ENCODE measurements around the gene DARS1. TPM values are rescaled to one million over a fixed set of nuclear protein-coding genes. Genes with fewer than 3 reads are reported as not detected.

The DARS1 gene
- total RNA-seq, 1 donor, result 65.5 TPM

DNA sequence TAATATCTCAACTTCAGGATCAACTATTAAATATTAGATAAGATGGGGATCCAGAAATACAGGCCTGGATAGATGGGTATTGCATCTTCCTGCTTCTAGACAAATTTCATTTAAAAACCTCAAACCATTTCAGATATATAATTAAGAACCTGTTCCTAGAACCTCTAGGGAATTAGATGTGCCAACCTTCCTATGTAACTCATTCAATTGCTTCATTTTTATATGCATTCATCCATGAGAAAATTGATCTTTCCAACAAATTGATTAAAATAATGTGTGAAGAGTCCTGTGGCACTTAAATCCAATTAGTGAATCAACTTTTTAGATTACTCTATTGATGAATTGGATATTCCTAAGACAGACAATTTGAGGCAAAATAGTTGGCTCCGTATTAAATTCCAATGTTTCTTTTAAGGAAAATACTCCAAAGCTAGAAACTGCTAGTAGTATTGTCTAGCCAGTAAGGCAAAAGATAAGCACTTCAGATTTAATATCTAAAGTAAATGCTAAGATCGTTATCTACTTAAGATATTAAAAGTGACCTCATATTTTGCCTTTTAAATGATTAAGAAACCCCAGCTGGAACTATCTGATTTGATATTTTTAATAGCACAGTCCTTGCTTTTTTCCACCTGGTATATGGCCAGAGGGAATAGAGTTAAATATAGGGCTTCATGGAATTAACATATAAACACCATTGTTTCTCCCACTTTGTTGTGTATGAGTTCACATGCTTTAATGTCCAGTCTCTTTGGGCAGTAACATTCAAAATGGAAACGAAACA is 35.8 kb downstream of the DARS1 start:
- Histone ChIP-seq H3K4me3 (ENCODE audit: low read length) (no peak overlapping the region), H3K27me3 (ENCODE audit: insufficient read depth, low read length) (no peaks in the 10 kb centered on the region), H3K9me3 (ENCODE audit: low read depth, low read length) (no peaks in the 10 kb centered on the region), H3K4me1 (ENCODE audit: insufficient read depth, low read length) (peaks cover 24% of the 10 kb centered on the region)

DNA sequence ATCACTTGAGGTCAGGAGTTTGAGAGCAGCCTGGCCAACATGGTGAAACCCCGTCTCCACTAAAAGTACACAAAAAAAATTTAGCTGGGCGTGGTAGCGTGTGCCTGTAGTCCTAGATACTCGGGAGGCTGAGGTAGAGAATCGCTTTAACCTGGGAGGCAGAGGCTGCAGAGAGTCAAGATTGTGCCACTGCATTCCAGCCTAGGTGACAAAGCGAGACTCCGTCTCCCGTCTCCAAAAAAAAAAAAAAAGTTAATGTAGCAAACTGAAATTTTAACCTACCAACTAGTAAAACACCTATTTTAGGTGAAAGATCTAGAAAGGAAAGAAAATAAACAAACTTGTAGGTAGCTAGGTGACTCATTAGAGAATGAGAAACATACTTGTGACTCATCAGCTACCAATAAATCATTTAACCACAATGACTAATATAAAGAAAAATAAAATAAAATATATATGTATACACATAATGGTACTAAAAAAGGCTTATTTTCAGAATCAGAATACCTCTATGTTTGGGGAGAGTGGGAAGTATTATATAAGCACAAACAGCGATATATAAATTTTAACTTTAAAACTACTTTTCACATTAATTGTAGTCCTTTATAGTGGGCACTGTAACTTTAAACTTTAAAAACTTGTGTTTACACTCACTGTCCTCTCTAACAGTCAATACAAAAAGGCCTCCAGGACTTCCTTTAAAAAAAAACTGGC is 36.6 kb downstream of the DARS1 start:
- Histone ChIP-seq H3K9me3 (ENCODE audit: low read depth, low read length) (no peaks in the 10 kb centered on the region), H3K4me1 (ENCODE audit: insufficient read depth, low read length) (peaks cover 18% of the 10 kb centered on the region), H3K27me3 (ENCODE audit: insufficient read depth, low read length) (no peaks in the 10 kb centered on the region), H3K4me3 (ENCODE audit: low read length) (no peak overlapping the region)

DNA sequence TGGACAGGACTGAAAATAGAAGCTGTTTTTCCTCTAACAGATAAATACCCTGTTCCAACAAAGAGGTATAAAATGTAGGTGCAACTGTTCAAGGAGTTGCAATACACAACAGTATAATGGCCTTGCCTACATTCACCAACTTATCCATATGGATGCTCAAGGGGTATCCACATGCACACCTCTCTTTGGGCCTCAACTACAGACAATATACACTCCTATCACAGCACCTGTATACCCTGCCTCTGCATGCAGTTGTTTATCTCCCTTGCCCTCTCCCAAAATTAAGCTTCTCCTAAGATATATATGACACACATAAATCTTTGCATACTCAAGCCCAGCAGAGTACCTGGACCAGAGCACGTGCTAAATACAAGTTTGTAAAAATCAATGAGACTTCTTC is 37.3 kb downstream of the DARS1 start:
- Histone ChIP-seq H3K4me3 (ENCODE audit: low read length) (no peak overlapping the region), H3K9me3 (ENCODE audit: low read depth, low read length) (no peaks in the 10 kb centered on the region), H3K4me1 (ENCODE audit: insufficient read depth, low read length) (peaks cover 13% of the 10 kb centered on the region), H3K27me3 (ENCODE audit: insufficient read depth, low read length) (no peaks in the 10 kb centered on the region)

DNA sequence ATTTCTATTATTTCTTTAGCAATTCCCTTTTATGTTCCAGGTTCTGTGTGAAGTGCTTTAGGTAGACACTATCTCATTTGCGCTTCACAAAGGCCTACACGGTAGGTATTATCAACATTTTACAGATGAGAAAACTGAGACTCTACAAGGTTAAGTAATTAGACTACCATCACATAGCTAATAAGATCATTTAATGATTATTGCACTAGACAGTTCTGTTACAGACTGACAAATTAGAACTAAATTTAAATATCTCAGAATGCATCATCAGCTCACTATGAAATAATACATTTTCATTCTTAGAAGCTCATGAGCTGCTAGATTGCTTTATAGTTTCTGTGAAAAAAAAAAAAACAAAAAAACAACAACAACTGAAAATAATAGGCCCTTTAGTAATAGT is 37.9 kb downstream of the DARS1 start:
- H3K4me3 ChIP-seq (ENCODE audit: low read length), result no peak overlapping the region

DNA sequence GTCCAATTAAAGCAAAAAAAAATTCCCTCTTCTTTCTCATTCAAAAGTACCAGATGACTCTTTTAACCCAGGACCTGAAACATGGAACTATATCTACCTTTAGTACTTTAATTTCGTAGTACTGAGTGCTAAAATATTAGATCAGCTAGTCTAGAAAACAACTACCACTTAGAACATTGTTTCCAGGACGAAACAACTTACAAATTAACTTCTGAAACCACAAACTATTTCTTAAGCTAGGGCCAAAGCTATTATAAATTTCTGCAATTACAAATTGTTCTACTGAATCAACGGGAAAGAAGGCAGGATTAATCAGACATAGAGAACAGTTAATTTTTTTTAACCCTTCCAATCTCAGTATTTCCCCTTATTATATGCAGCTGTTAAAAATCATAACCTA is 39.9 kb downstream of the DARS1 start:
- no peaks in the 10 kb centered on the region for H3K9me3 ChIP-seq (ENCODE audit: low read depth, low read length)
- no peak overlapping the region for H3K4me3 ChIP-seq (ENCODE audit: low read length)
- H3K27me3 ChIP-seq (ENCODE audit: insufficient read depth, low read length), result no peaks in the 10 kb centered on the region
- H3K4me1 ChIP-seq (ENCODE audit: insufficient read depth, low read length), result peaks cover 4% of the 10 kb centered on the region

More for the DNA sequence above, 37.9 kb downstream of the DARS1 start:
- H3K9me3 ChIP-seq (ENCODE audit: low read depth, low read length), result no peaks in the 10 kb centered on the region
- peaks cover 6% of the 10 kb centered on the region for H3K4me1 ChIP-seq (ENCODE audit: insufficient read depth, low read length)
- no peaks in the 10 kb centered on the region for H3K27me3 ChIP-seq (ENCODE audit: insufficient read depth, low read length)

DNA sequence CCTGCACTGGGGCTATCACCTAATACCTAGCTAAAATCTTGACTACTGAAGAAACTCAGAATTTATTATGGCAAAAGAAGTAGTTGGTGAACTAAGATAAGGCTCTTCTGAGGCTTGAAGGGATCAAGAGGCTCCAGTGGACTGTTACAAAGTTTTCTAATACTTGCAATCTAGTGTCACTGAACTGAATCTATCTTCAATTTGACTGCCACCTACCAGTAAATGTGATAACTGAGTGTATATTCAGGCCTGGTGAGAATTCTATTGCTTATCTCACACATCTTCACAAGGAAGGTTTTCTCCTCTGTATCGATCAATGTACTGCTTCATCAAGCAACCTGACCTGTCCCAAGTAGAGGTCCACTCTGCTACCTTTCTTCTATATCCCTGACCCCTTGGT is 40.8 kb downstream of the DARS1 start:
- H3K9me3 ChIP-seq (ENCODE audit: low read depth, low read length), result no peaks in the 10 kb centered on the region
- no peaks in the 10 kb centered on the region for H3K27me3 ChIP-seq (ENCODE audit: insufficient read depth, low read length)
- no peak overlapping the region for H3K4me3 ChIP-seq (ENCODE audit: low read length)
- H3K4me1 ChIP-seq (ENCODE audit: insufficient read depth, low read length), result peaks cover 4% of the 10 kb centered on the region

DNA sequence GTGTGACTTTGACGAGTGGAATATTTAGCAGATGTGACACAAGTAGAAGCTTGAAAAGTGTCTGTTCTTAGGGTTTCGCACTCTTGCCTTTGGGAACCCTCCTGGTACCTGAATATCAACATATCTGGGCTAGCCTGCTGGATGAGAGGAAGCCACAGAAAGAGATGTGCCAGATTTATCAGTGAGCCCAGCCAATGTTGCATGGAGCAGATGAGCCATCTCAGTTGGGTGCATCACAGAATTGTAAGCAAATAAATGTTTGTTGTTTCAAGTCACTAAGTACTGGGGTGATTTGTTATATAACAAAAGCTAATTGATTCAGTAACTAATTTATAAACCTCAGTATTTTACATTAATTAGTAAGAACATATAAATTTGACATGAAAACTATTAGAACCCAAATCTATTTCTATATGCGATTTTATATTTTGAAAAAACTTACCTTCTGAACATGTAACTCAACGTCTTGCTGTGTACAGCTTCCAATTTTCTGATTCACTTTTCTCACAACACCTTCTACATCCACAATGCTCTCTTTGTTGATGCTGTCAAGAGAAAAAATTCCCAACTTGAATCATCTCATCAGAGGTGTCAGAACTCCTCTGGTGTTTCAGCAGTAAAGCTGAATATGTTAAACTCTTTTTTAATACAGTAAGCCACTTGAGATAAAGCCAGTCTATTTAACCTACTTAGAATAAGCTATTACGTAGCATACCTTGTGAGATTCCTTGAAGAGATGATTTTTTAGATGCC is 42.3 kb downstream of the DARS1 start:
- Histone ChIP-seq H3K4me3 (ENCODE audit: low read length) (no peak overlapping the region), H3K27me3 (ENCODE audit: insufficient read depth, low read length) (no peaks in the 10 kb centered on the region), H3K9me3 (ENCODE audit: low read depth, low read length) (no peaks in the 10 kb centered on the region), H3K4me1 (ENCODE audit: insufficient read depth, low read length) (no peaks in the 10 kb centered on the region)

DNA sequence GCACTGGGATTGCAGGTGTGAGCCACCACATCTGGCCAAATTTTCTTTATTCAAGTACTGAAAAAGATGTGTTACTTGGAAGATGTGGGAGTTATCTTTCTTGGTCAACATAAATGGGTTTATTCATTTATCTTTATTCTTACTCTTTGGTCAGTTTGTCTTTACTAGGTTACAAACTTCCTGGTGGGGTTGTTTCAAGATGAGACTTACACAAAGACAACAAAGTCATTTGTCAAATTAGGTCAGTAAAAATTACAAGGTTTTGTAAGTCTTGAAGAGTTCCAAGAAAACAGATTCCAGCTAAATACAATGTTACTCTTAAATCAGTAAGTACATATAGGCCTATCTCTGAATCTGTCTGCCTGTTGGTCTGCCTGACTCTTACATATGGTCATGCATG is 48.9 kb downstream of the DARS1 start:
- Histone ChIP-seq H3K4me3 (ENCODE audit: low read length) (no peak overlapping the region), H3K27me3 (ENCODE audit: insufficient read depth, low read length) (no peaks in the 10 kb centered on the region)

DNA sequence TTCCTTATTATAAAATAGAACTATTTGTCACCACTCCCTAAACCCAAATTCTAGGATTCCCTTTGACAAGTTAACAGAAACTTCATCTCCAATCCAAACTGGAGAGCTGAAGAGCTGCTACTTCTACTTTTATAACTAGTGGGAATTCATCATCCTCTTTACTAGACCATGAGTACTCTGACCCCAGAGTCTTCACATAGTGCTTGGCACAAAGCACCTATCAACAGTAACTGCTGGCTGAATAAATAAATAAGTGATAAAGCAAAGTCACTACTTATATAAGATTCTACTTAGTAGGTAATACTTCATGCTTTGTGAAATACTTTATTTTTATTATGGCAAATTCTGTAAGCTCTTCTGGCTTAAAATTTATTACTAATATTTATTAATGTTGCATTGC is 49.5 kb downstream of the DARS1 start:
- Histone ChIP-seq H3K9me3 (ENCODE audit: low read depth, low read length) (no peaks in the 10 kb centered on the region), H3K27me3 (ENCODE audit: insufficient read depth, low read length) (no peaks in the 10 kb centered on the region), H3K4me3 (ENCODE audit: low read length) (no peak overlapping the region), H3K4me1 (ENCODE audit: insufficient read depth, low read length) (peaks cover 11% of the 10 kb centered on the region)

More for the DNA sequence above, 48.9 kb downstream of the DARS1 start:
- H3K4me1 ChIP-seq (ENCODE audit: insufficient read depth, low read length), result peaks cover 6% of the 10 kb centered on the region
- H3K9me3 ChIP-seq (ENCODE audit: low read depth, low read length), result no peaks in the 10 kb centered on the region

DNA sequence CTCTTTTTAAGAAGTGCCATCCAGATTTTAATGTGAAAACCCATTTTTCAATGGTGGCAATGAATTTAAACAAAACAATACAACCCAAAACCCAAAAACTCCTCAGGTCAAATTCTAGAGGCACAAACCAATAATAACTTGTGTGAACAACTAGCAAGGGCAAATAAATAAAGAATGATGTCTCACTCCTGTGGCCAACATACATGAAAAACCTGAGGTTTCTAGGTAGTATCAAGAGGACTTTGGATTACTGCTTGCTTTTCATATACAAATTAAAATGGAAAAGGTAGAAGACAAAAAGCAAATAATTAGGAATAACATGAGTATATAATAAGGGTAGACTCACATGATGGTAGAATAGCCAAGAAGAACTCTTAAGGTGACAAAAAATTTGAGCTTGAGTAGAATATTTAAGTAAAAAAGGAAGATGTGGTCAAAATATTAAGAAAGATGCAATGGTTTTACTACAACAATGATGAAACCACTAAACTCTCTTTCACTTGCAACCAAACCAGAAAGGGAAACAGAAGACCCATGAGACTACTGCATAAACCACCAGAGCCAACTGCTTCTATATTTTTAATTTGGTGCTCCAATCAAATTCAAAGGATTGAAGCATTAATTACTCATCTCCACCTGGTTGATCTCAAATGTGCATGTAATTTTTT is 53.5 kb downstream of the DARS1 start:
- Histone ChIP-seq H3K9me3 (ENCODE audit: low read depth, low read length) (no peaks in the 10 kb centered on the region), H3K27me3 (ENCODE audit: insufficient read depth, low read length) (no peaks in the 10 kb centered on the region), H3K4me3 (ENCODE audit: low read length) (no peak overlapping the region), H3K4me1 (ENCODE audit: insufficient read depth, low read length) (peaks cover 11% of the 10 kb centered on the region)

DNA sequence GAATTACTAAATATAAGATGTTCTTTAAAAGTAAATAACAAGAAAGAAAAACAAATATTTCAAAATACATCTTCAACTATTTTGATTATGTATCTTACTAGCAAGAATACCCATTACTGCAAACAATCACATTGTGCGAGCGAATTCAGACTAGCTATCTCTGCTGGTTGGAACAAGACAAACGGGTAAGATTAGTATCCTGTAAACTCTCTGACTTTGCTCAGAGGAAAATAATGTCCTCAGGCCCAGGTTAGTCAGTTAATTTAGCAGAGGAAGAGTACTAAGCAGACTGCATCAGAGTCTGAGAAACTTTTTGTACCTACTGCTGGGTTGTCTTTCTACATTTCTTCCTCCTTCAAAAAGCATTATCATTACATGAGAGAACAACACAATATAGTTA is 58.8 kb downstream of the DARS1 start:
- H3K27me3 ChIP-seq (ENCODE audit: insufficient read depth, low read length), result no peaks in the 10 kb centered on the region
- H3K4me1 ChIP-seq (ENCODE audit: insufficient read depth, low read length), result peaks cover 6% of the 10 kb centered on the region
- H3K4me3 ChIP-seq (ENCODE audit: low read length), result no peak overlapping the region
- H3K9me3 ChIP-seq (ENCODE audit: low read depth, low read length), result no peaks in the 10 kb centered on the region

DNA sequence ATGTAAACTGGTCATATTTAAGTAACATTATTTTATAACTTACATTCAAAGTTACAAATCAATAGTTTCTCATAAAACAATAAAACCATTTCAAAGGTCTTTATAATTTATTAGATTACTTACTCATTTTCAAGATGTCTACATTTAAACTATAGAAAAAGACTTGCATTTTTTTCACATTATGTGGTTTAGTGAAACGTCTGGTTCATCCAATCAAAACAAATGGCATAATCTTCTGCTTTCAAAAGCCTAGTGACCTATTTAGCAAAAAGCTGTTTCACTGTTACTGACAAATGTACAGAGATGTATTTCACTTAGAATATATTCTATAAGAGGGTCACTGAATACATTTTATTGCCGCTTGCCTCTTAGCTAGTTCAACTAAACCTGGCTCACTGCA is 59.9 kb downstream of the DARS1 start:
- Histone ChIP-seq H3K4me1 (ENCODE audit: insufficient read depth, low read length) (no peaks in the 10 kb centered on the region), H3K4me3 (ENCODE audit: low read length) (no peak overlapping the region), H3K27me3 (ENCODE audit: insufficient read depth, low read length) (no peaks in the 10 kb centered on the region), H3K9me3 (ENCODE audit: low read depth, low read length) (no peaks in the 10 kb centered on the region)

DNA sequence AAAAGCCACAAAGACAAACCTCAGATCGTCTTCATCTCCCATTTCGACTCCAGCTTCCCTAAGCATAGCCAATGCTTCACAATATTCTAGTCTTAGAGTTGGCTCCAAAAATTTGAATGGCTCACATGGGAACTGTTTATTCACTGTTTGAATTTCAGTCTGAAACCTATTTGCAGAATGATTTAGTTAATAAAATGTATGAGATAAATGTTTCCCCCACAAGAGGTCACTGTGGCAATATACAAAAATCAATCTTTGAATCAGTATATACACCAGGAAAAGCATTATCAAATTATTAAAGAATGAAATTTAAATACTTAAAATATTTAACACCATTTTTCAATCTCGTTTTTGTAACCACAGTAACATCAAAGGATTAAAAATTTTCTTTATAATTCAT is 69.2 kb downstream of the DARS1 start:
- H3K4me1 ChIP-seq (ENCODE audit: insufficient read depth, low read length), result no peaks in the 10 kb centered on the region
- no peak overlapping the region for H3K4me3 ChIP-seq (ENCODE audit: low read length)
- H3K9me3 ChIP-seq (ENCODE audit: low read depth, low read length), result no peaks in the 10 kb centered on the region
- H3K27me3 ChIP-seq (ENCODE audit: insufficient read depth, low read length), result no peaks in the 10 kb centered on the region

DNA sequence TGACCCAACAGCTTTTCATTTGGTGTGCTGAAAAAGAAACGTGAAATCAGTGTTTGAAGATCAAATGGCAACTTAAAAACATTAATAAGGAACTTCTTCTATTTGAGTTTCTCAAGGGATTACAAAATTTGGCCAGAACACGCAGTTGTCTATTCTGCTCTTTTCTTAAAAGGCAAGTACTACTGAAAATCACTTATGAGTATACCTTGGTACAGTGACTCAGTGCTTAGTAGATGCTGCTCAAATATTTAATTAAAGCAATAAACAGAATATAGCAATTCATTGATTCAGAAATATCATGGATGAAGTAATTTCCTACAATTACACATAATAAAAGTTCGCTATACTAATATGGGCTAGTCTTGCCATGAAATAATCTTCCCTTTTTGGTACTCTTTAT is 70.9 kb downstream of the DARS1 start:
- Histone ChIP-seq H3K27me3 (ENCODE audit: insufficient read depth, low read length) (no peaks in the 10 kb centered on the region), H3K4me3 (ENCODE audit: low read length) (no peak overlapping the region), H3K9me3 (ENCODE audit: low read depth, low read length) (no peaks in the 10 kb centered on the region), H3K4me1 (ENCODE audit: insufficient read depth, low read length) (no peaks in the 10 kb centered on the region)
